LNCAP (cell line): Measurements from ENCODE around the gene PAPPA.

ENCODE experiments used
- CTCF ChIP-seq: fragments of 450-650 bp; IDR thresholded peaks from 2 replicates; pipeline ENCODE4 v1.5.1; 2017; ENCODE audit warnings: mild to moderate bottlenecking

Gene PAPPA

DNA sequence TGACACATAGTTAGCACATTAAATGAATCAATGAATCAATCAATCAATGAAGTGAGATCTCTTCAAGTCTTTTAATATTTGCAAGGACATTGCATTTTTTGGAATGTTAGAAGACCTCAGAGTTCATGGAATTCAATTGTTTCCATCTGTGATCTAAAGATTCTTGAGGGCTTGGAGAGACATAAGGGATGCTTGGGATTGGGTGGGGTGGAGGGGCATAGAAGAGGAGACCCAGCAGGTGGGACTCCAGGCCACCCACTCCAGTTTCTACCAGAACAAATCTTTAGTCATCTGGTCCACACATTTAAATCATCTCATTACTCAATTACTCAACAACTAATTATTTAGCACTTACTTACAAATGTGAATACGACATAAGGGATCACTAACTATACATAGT lies 282.5 kb downstream of the PAPPA start:
- TF ChIP-seq CTCF: no peak

DNA sequence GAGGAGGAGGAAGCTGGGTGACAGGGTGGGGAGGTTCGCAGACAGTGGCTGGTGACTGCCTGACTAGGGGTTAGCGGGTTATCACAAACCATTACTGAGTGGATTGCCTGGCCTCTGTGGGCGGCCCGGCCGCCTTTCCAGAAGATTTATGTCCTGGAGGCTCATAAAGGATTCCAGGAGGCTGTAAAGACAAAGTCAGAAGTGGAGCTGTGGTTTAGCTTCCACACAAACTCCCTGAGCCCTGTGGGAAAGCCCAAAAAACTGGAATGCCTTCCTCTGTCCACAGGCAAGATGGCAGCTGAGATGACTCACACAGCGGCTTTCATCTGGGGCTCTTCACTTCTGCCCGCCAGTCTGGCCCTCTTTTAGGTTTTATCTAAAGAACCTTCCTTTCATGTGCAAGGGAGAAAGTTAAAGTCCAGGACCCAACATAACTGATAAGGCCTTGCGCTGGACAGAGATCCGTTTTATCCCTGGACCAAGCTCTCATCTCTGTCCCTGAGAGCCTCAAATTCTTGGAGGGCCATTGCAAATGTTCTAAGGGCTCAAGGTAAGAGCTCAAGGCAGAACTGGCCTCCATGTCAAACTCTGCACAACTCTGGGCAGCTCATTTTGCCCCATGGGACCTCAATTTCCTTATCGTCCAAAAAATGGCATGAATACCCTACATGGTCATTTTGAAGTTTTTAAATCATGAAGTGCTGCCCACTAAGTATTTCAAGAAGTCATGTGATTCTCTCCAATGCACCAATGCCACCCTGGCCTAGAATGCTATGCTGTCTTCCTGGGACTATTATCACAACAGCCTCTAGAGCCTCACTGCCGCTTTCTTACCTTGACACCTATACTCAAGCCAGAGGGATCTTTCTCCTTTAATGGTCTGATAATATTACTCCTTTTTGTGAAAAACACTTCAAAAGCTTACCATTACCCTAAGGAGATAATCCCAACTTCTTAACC lies 284.1 kb downstream of the PAPPA start:
- no peak for TF ChIP-seq CTCF

GRCh38 chr9:116442528-116442927 lies 288.9 kb downstream of the PAPPA start:
- TF ChIP-seq CTCF: no peak

- no peak for TF ChIP-seq CTCF
These were observed 294.3 kb downstream of the PAPPA start for GRCh38 chr9:116447934-116448333.

GRCh38 chr9:116448431-116448830 lies 294.8 kb downstream of the PAPPA start:
- no peak for TF ChIP-seq CTCF

GRCh38 chr9:116449949-116450348 lies 296.4 kb downstream of the PAPPA start:
- no peak for TF ChIP-seq CTCF

DNA sequence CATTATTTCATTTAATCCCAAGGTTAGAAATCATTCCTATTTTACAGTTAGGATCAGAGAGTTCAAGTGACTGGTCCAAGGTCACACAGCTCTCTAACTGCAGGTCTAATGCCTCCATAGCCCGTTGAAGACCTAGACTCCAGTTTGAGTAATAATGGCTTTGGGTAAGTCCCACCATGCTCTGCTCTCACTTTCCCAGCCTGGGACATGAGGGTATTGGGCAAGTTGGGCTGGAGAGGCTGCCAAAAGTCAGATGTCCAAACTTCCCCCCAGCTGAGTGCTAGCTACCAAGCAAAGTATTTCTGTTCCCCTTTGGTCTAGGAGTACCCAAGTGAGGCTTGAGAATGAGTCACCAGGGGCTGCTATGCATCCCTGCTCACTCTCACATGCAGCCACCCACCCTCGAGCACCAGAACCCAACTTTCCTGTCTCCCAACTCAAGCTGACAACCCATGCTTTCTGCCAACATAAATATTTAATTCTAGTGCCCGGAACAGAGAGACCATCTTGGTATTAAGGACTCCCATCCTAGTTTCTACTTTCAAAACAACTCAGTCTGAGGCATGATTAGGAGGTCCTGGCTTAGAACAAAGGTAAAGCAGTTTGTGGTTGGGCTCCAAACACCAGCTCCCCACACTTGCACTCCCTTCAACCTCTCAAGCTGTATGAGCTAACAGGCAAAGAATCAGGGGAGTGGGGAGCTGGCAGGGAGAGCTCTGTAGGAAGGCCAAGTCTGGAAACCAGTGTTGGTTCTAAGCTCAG lies 297.0 kb downstream of the PAPPA start:
- no peak for TF ChIP-seq CTCF
